CD4-positive, alpha-beta T cell treated with Interleukin-21 for 1 hour (primary cell): ENCODE results near the gene CBY2.
"Not testable (repeated sequence)": the region's sequence is repeated elsewhere in the genome, so short reads cannot be mapped to it uniquely, and the experiment has no call there.

Experiments used
- DNase-seq: peaks from one replicate; pipeline ENCODE4 v3.0.0-alpha.2; 2020

Gene CBY2, protein sequence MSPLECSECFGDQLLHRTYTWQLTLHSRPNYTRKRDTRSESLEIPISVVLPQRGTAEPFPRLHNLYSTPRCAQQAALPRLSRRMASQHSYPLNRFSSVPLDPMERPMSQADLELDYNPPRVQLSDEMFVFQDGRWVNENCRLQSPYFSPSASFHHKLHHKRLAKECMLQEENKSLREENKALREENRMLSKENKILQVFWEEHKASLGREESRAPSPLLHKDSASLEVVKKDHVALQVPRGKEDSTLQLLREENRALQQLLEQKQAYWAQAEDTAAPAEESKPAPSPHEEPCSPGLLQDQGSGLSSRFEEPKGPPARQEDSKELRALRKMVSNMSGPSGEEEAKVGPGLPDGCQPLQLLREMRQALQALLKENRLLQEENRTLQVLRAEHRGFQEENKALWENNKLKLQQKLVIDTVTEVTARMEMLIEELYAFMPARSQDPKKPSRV

DNA sequence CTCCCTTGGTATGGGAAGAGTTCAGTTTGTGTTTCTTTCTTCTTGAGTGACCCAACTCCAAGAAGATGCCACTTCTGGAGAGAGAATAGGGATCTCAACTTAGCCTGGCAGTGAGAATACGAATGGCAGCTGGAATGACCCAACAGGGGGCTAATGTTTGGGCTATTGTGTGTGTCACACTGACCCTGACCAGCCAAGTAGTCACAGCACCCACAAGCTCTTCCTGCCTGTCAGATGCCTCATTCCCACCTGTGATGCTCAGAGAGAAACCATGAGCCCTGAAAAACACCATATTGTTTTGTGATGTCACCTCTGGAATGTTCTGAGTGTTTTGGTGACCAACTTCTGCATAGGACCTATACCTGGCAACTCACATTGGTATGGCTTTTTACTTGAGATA is at the start of gene CBY2:
CBY2 (plus strand) TSS at position 233 of the 400 bp plus-strand sequence; CDS start at position 304, 71 bp downstream.
- DNase-seq, result no peak

DNA sequence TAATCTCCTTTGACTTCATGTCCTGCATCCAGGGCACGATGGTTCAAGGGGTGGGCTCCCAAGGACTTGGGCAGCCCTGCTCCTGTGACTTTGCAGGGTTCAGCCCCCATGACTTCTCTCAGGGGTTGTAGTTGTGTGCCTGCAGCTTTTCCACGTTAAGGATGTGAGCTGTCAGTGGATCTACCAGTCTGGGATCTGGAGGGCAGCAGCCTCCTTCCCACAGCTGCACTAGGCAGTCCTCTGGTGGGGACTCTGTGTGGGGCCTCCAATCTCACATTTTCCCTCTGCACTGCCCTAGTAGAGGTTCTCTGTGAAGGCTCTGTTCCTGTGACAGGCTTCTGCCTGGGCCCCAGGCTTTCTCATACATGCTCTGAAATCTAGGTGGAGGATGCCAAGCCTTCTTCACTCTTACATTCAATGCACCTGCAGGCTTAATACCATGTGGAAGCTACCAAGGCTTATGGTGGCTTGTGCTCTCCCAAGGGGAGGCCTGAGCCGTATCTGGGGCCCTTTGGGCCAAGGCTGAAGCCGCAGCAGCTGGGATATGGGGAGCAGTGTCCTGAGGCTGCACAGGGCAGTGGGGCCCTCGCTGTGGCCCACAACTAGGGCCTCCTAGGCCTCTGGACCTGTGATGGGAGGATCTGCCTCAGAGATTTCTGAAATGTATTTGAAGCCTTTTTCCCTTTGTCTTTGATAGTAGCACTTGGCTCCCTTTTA is 47.3 kb upstream of the CBY2 start:
- no peak for DNase-seq

DNA sequence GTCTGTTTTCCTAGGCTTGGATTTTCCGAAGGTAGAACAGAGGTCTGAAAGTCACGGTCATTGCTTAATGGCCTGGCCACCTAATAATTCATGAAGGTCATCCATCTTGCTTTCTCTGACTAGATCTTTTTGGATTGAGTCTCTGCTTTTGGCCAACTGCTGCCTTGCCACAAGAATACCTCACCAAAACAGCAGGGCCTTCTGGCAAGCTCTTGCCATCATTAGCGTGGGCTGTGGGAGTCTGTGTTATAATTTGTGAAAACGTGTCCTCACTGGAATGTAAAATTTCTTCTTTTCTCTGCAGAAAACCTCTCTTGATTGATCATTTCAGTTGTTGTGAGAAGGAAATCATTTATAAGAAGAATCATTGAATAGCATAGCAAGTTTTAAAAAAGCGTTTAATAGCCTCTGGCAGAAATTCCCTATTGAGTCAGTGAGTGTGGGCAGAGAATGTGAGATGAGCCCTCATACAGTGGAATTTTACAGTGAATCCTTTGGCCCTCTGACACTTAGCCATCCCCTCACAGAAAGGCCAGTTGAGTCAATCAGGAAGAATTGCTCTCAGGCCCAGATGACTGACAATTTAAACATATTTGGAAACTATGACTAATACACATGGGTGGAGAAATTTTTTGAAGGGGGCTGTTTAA is 43.4 kb upstream of the CBY2 start:
- no peak for DNase-seq

DNA sequence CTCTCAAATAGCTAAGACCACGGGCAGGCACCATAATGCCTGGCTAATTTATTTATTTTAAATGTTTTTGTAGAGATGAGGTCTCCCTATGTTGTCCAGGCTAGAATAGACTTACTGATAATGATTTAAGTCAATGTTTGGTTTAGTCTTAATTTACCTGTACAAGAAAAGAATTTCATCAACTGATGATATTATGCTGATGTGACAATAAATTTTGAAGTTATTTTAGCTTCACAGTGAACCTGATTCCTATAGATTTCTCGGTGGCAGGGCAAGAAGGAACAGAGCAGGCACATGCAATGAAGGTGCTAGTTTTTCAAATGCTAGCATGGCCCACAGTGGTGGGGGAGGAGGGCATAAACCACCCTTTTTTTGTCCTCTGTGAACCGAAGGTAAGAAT is 42.6 kb upstream of the CBY2 start:
- DNase-seq, result no peak

DNA sequence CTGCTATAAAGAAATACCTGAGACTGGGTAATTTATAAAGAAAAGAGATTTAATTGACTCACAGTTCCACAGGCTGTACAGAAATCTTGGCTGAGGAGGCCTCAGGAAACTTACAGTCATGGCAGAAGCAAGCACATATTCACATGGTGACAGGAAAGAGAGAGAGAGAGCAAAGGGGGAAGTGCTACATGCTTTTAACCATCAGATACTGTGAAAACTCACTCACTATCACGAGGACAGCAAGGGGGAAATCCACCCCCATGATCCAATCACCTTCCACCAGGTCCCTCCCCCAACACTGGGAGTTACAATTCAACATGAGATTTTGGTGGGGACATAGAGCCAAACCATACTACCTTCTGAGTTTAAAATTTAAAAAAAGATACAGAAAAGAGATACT is 41.7 kb upstream of the CBY2 start:
- DNase-seq, result not testable (repeated sequence)

DNA sequence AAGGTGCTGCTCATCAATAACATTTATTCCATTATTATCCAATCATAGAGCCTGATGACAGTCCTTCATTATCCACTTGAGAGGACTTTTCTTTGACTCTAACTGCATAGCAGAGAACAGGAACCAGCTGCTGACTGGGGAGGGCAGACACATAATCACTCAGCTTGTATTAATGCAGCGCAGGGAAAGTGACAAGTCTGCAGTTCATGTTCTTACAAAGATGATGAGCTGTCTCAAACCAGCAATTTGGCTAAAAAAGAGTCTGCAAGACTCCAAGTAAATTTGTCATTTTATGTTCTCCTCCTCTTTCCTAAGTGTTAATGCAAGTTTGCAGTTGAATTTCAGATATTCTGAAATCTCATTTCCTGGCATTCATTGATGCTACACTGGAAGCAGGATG is 40.0 kb upstream of the CBY2 start:
- no peak for DNase-seq

DNA sequence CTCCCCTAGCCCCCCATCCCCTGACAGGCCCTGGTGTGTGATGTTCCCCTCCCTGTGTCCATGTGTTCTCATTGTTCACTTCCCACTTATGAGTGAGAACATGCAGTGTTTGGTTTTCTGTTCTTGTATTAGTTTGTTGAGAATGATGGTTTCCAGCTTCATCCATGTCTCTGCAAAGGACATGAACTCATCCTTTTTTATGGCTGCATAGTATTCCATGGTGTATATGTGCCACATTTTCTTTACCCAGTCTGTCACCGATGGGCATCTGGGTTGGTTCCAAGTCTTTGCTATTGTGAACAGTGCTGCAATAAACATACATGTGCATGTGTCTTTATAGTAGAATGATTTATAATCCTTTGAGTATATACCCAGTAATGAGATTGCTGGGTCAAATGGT is 39.2 kb upstream of the CBY2 start:
- not testable (repeated sequence) for DNase-seq

DNA sequence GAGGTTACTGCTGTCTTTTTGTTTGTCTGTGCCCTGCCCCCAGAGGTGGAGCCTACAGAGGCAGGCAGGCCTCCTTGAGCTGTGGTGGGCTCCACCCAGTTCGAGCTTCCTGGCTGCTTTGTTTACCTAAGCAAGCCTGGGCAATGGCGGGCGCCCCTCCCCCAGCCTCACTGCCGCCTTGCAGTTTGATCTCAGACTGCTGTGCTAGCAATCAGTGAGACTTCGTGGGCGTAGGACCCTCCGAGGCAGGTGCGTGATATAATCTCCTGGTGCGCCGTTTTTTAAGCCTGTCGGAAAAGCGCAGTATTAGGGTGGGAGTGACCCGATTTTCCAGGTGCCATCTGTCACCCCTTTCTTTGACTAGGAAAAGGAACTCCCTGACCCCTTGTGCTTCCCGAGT is 32.5 kb upstream of the CBY2 start:
- not testable (repeated sequence) for DNase-seq

DNA sequence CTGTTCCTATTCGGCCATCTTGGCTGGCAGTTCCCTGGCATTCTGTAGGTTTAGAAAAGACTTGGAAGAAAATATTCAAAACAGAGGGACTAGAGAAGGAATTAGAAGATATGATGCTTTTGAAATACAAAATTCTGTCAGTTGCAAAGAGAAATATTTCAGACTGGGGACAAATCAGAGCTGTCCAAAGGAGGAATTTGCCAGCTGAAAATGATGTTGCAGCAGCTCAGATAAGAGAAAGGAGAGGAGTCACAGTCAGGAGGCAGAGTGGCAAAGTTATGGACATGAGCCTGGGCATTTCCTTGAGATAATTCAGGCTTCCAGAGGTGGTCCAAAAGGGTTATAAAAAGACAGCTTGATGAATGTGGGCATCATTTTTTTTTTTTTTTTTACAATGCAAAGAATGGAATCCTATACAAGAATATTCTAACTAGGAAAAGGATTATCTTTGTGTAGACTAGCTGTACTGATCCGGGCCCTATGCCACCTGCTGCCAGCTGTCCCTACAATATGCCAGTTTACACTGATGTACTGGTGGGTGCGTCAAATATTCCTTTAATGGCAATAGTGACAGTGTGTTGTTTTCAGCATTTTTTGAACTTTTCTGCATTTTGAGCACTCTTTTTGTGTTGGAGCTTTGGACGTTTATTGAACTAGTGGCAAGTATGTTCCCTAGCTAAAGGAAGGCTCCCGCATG is 31.8 kb upstream of the CBY2 start:
- no peak for DNase-seq

DNA sequence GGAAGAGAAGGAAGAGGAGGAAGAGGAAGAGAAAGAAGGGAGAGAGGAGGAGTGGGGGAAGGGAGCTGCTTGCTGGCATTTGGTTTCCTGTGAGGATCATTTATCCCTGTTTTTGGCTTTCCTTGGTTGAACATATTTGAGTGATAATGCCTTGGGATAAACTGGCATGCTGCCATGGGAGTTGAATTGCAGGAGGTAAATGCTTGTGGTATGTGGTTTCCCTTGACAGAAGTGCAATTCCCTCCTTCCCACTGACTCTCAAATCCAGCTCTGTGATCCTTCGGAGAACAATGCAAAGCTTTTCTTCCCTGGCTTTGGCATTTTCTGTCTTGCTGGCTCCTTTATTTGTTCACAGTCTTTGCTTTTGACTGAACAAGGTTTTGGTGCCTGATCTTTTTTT is 27.2 kb upstream of the CBY2 start:
- DNase-seq, result no peak

DNA sequence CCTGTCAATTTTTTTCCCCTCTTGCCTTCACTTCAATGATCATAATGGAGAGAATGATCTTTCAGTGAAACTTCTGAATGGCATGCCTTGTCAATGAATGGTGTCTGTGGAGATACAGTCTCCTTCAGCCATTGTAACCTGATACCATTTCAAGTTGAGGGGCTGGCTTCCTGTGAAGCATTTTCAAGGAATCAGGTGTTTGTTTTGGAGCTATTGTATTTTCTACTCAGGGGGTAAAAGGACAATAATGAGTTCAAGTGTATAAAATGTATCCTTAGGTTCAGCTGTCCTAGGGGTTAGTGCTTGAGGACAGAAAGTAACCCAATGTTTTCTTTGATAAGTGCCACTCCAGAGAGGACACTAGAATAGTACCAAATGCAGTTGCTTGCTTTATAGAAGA is 23.8 kb upstream of the CBY2 start:
- no peak for DNase-seq

DNA sequence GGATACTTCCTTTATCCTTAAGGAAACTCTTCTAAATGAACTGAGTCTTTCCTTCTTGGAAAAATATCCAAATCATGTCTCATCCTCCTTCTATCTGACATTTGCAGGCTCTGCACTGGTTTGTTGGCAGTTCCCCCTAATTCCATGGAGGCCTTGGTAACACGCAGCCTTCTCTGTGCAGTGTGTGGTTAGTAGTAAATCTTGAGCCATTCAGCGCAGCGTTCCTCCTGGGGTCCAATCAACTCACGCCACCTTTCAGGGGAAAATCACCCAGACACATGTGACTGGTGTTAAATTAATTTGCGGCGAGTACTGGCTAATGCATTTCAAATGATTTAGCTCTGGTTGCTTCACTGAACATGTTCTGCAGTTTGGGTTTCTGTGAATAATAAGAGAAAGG is 21.0 kb upstream of the CBY2 start:
- DNase-seq, result no peak

DNA sequence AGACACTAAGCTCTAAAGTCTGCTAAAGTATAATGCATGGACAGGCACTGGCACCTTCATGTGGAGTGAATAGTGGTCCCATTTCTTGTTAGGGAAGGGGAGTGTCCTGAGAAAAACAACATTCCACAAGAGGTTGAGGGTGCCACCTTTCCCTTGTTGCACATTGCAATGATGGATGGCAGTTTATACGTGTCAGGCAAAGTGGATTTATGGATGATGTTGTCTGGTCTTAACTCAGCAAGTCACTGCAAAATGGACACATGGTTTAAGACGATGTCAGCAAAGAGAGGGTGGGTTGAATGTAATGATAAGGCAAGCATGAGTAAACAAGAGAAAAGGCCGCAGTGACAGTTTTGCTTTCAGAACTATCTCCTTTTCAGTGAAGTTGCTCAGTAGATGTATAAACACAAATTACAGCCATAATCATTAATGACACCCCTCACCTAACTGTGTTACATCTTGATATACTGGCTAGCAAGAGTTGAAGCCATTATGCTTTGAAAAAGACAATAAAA is 19.6 kb upstream of the CBY2 start:
- no peak for DNase-seq

DNA sequence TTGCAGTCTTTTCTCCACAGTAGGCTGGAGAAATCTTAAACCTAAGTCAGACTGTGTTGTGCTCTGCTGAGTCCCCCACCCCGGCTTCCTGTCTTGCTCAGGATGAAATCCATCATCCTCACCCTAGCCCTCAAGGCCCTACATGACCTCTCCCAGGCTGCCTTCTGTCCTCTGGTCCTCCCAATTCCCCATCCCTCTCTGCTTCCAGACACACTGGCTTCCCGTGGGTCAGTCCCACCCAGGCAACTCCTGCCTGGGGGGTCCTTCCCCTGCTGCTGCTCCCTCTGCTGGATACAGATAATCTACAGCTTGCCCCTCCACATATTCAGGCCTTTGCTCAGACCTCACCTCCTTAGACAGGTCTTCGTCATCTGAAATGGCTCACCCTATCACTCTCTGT is 18.4 kb upstream of the CBY2 start:
- no peak for DNase-seq

DNA sequence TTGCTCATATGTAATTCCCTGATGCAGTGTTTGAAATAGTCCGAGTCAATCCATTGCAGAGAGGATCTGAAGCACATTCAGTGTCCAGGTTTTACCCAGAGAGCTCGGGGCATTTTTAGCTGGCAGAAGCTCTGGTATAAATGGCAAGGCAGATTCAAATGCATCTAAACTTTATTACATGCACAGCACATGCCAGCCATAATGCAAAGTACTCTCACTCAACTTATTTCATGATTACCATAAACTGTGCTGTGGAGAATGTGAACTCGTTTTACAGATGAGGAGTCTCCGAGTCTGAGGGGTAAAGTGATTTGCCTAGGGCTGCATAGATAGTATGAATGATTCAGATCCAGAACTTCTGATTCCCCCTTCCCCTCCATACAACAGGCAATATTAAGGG is 13.5 kb upstream of the CBY2 start:
- no peak for DNase-seq

DNA sequence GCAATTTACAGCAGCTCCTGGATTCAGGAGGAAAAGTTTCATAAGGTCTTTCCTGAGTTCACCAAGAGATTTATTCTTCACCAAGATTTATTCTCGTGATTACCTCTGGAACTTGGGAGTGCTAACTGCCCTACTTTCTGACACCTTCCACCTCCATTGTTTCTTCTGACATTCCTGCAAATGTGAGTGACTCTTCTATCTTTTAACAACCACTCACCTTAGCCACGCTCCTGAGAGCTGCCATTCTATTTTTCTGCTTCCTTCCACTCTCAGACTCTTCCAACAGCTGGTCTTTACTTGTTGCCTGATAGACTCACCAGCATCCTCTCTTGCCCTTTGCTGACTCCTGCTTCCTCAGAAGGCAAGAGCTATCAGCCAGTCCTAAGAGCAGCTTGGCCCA is 11.5 kb upstream of the CBY2 start:
- no peak for DNase-seq

DNA sequence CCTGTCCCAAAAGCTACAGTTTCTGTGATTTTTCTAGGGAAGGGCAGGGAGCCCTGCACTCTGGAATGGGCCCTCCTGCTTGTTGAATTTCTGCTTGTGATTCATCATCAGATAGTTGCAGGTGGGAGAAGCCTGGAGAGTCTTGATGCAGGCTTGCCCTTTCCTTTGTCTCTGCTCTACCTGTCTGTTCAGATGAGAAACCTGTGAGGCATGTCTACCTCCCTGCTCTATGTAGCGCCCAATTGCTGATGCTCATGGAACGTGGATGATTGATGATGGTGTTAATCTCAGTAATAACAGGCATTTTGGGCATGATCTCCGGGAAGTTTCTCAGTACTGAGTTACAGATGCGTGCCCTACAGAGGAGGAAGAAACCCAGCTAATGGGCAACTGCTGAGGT is 10.9 kb upstream of the CBY2 start:
- no peak for DNase-seq

DNA sequence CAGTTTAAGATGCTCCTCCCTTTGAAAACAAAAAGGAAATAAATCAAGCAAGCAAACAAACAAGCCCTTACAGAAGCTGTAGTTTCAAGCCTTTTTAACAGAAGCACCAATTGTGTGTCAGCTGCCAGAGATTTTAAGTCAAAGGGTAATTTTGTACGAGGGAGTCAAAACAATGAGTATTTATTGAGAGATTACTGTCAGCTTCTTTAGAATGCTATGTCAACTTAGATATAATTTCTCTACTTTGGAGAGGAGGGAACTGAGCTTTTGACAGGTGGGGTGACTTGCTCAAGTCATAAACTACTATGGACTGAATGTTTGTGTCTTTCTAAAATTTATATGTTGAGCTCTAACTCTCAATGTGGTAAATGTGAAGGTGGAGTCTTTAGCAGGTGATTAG is 10.5 kb upstream of the CBY2 start:
- no peak for DNase-seq

DNA sequence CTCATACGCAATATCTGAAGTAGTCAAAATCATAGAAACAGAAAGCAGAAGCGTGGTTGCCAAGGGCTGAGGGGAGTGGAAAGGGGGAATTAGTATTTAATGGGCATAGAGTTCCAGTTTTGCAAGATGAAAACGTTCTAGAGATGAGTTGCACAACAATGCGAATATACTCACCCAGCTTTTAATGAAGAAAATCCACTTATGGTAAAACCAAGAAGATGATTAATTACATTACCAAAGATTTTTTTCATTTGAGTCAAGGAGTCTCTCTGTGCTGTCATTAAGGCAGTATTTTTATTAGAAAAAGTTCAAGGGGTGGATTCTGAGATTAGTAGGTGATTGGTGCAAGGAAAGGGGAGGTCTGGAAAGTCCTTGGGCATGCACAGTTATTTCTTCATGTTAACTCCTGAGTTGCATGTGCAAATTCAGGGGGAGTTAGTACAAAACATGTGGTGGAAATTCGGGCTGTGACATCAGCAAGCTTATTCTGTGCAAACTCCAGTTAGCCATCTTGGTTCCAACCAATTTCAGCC is 6.9 kb upstream of the CBY2 start:
- no peak for DNase-seq

DNA sequence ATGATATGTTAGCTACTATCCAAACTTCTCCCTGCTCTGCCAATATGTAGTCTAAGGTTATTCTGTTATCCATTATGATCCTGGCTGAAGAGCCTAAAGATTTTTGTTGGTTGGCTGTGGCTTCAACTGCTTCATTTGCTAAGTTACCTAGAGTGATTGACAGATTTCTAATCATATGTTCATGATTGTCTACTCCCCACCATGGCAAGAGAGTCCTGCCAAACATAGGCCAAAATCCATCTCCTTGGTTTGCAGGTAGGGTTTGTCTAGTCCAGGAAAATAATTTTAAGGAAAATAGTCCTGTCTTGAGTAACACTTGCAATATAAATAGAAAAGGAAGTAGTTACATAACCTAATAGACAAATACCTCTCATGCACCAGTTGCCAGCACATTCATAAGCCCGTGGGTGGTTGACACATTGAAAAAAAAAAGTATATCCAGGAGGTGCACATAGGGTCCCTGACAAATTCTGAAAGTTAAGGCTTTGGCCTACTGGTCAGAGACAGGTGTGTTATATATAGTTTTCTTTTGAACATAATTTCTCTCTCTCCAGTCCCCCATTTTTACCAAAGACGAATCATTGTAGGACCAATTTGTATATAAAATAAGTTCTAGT is 5.4 kb upstream of the CBY2 start:
- no peak for DNase-seq

DNA sequence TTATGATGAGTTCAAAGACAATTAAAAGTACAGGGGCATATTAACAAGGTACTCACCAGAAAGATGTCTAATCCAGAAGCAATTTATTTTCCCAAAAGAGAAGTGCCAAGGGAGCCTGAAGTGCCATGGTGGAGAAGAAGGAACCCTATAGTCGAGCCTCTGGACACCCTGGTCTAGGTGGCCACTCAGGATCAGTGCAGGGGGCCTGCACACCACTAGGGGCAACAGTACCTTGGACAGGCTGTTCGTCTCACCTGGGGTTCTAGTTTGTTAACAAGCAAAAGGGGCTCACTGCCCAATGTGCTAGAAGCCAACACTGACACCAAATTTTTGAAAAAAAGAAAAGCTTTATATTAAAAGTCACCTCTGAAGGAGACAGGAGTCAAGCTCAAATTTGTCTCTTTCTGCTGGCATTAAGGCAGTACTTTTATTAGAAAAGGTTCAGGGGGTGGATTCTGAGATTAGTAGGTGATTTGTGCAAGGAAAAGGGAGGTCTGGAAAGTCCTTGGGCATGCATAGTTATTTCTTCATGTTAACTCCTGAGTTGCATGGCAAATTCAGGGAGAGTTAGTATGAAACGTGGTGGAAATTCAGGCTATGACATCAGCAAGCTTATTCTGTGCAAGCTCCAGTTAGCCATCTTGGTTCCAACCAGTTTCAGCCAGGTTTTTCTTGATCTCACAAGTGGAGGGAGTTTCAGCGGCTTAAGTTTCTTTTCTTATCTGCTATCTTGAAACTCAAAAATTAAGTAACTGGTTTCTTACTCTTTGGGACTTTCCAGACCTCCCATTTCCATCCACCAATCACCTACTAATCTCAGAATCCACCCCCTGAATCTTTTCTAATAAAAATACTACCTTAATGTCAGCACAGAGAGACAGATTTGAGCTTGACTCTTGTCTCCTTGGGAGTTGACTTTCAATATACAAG is 884 bp upstream of the CBY2 start:
- no peak for DNase-seq
